IMR-90 (cell line): ENCODE data around the gene PKP3.

Experiments used
- CTCF ChIP-seq: conservative IDR thresholded peaks from 2 replicates; pipeline ENCODE4 v1.5.1; 2012; ENCODE audit warnings: mild to moderate bottlenecking, low read depth, low read length, improper control_type of control experiment
- POLR2A ChIP-seq: IDR thresholded peaks from 2 replicates; pipeline ENCODE4 v1.6.1; 2012; ENCODE audit warnings: mild to moderate bottlenecking, low read depth, low read length

- TF ChIP-seq POLR2A (no peak), CTCF (peak; percentile 54)
These were observed 3.0 kb downstream of the PKP3 start for GRCh38 chr11:396948-397548.
